Fibroblast of villous mesenchyme (primary cell): ENCODE measurements around the gene TMEM97. TPM values are rescaled to one million over a fixed set of nuclear protein-coding genes. Genes with fewer than 3 reads are reported as not detected.

Source experiments
- DNase-seq: peaks from one replicate; pipeline ENCODE4 v3.0.0-alpha.2; 2010; ENCODE audit warnings: low read depth
- H3K4me3 ChIP-seq: 2 replicates; pipeline ENCODE4 v1.5.1; 2011; ENCODE audit warnings: low read depth, mild to moderate bottlenecking, low read length
- CTCF ChIP-seq: IDR thresholded peaks from 2 replicates; pipeline ENCODE4 v1.5.1; 2012; ENCODE audit warnings: low read depth, mild to moderate bottlenecking, low read length; ENCODE audit not compliant: insufficient read depth
- total RNA-seq: library from RNA; depleted of rRNA; stranded (reverse); fragments of >200 nt; gene quantifications from 2 replicates; pipeline ENCODE4 v1.2.3, GENCODE V29; 2012

TMEM97 gene
- total RNA-seq, 1 donor = 47.1 TPM

- no peak for DNase-seq
- TF ChIP-seq CTCF = no peak
- no peak overlapping the region for H3K4me3 ChIP-seq
These were observed 14.2 kb downstream of the TMEM97 start for GRCh38 chr17:28333083-28333746.

- peak overlapping the region; percentile 99 for H3K4me3 ChIP-seq
- DNase-seq = peak; percentile 47
- no peak for TF ChIP-seq CTCF
These were observed 15.2 kb downstream of the TMEM97 start for GRCh38 chr17:28334171-28334570.

GRCh38 chr17:28334666-28335200 lies 15.7 kb downstream of the TMEM97 start:
- no peak for TF ChIP-seq CTCF
- DNase-seq = peak; percentile 85
- peak overlapping the region; percentile 99 for H3K4me3 ChIP-seq

- peak within 1 kb of the TSS; percentile 99 for H3K4me3 ChIP-seq
- DNase-seq = peak; percentile 100
- no peak for TF ChIP-seq CTCF
These were observed 16.4 kb downstream of the TMEM97 start, which contains the start of the genes IFT20 and TNFAIP1 for GRCh38 chr17:28335201-28335958. Gene IFT20 (minus strand): TSS chr17:28335472. CDS start chr17:28331985, 3,487 bp downstream. Gene TNFAIP1 (plus strand): TSS chr17:28335761. CDS start chr17:28339522, 3,761 bp downstream.

GRCh38 chr17:28335959-28336871 lies 17.2 kb downstream of the TMEM97 start:
- peak; percentile 94 for DNase-seq
- TF ChIP-seq CTCF = no peak
- H3K4me3 ChIP-seq = peak overlapping the region; percentile 99
